WTC11 (cell line): ENCODE data around the gene SPTBN4. TPM values are rescaled to one million over a fixed set of nuclear protein-coding genes. Genes with fewer than 3 reads are reported as not detected.
"Not testable (repeated sequence)": the region's sequence is repeated elsewhere in the genome, so short reads cannot be mapped to it uniquely, and the experiment has no call there.

ENCODE experiments used
- ATAC-seq: fragments of 200-7000 bp; cut with Tn5 transposase; 2 replicates; pipeline ENCODE4 v1.10.0; 2021; ENCODE audit warnings: mild to moderate bottlenecking, moderate library complexity
- CTCF ChIA-PET: fragments of 300-600 bp; sonication (Branson Sonifier 250); formaldehyde crosslinking; loops from one replicate; lab custom pipeline; 2021; ENCODE audit warnings: antibody characterized with exemption; lab: Charles Lee
- POLR2A ChIA-PET: fragments of 350-600 bp; sonication (Branson Sonifier 250); formaldehyde crosslinking; loops from one replicate; lab custom pipeline; 2021; ENCODE audit warnings: antibody characterized with exemption; lab: Charles Lee
- DNase-seq: peaks from one replicate; pipeline ENCODE4 v3.0.0; 2021; ENCODE audit warnings: low spot score
- H3K27ac Mint-ChIP-seq: 2 replicates; pipeline ENCODE4 v1.8.0; 2021; ENCODE audit warnings: mixed read lengths
- H3K27me3 Mint-ChIP-seq: 2 replicates; pipeline ENCODE4 v1.8.0; 2021; ENCODE audit warnings: low read depth, mild to moderate bottlenecking, moderate library complexity, mixed read lengths
- H3K36me3 Mint-ChIP-seq: 2 replicates; pipeline ENCODE4 v1.8.0; 2021; ENCODE audit warnings: mixed read lengths
- H3K4me1 Mint-ChIP-seq: 2 replicates; pipeline ENCODE4 v1.8.0; 2022; ENCODE audit warnings: mixed read lengths
- H3K4me3 Mint-ChIP-seq: 2 replicates; pipeline ENCODE4 v1.8.0; 2021; ENCODE audit warnings: mild to moderate bottlenecking, moderate library complexity, mixed read lengths
- H3K9me3 Mint-ChIP-seq: 2 replicates; pipeline ENCODE4 v1.8.0; 2021; ENCODE audit warnings: mixed read lengths
- AR ChIP-seq: fragments of 250-450 bp; sonication (Bioruptor Pico); IDR thresholded peaks from 2 replicates; pipeline ENCODE4 v1.9.0; 2021; ENCODE audit warnings: mild to moderate bottlenecking
- ATF2 ChIP-seq: sonication (generic); formaldehyde crosslinking; IDR thresholded peaks from 2 replicates; pipeline ENCODE4 v1.8.1; 2022; ENCODE audit warnings: low read depth, missing genetic modification reagents, borderline replicate concordance
- E2F4 ChIP-seq: sonication (generic); formaldehyde crosslinking; IDR thresholded peaks from 2 replicates; pipeline ENCODE4 v1.8.1; 2022; ENCODE audit warnings: low read depth, mild to moderate bottlenecking, moderate library complexity, missing genetic modification reagents, borderline replicate concordance
- ESRRA ChIP-seq: sonication (generic); formaldehyde crosslinking; IDR thresholded peaks from 2 replicates; pipeline ENCODE4 v1.8.1; 2022; ENCODE audit warnings: mild to moderate bottlenecking, missing genetic modification reagents, borderline replicate concordance
- FOXJ3 ChIP-seq: sonication (generic); formaldehyde crosslinking; IDR thresholded peaks from 2 replicates; pipeline ENCODE4 v1.9.0; 2021; ENCODE audit warnings: missing genetic modification reagents, mild to moderate bottlenecking, borderline replicate concordance
- FOXP1 ChIP-seq: sonication (generic); formaldehyde crosslinking; IDR thresholded peaks from 2 replicates; pipeline ENCODE4 v1.8.0; 2022; ENCODE audit warnings: missing genetic modification reagents, mild to moderate bottlenecking, moderate library complexity, borderline replicate concordance
- GRHL2 ChIP-seq: fragments of 250-450 bp; sonication (Bioruptor Pico); IDR thresholded peaks from 2 replicates; pipeline ENCODE4 v1.8.0; 2022; ENCODE audit warnings: mild to moderate bottlenecking, moderate library complexity; ENCODE audit not compliant: insufficient replicate concordance, severe bottlenecking
- GTF2I ChIP-seq: fragments of 250-450 bp; sonication (Bioruptor Pico); conservative IDR thresholded peaks from 2 replicates; pipeline ENCODE4 v1.4.0; 2021; ENCODE audit warnings: mild to moderate bottlenecking
- MXD4 ChIP-seq: fragments of 250-450 bp; sonication (Bioruptor Pico); IDR thresholded peaks from 2 replicates; pipeline ENCODE4 v1.8.0; 2021; ENCODE audit warnings: mild to moderate bottlenecking, moderate library complexity, borderline replicate concordance
- NR3C1 ChIP-seq: sonication (generic); formaldehyde crosslinking; conservative IDR thresholded peaks from 2 replicates; pipeline ENCODE4 v1.8.1; 2023; ENCODE audit warnings: low read depth, mild to moderate bottlenecking, missing genetic modification reagents
- SMAD4 ChIP-seq: sonication (generic); formaldehyde crosslinking; IDR thresholded peaks from 2 replicates; pipeline ENCODE4 v1.8.0; 2022; ENCODE audit warnings: mild to moderate bottlenecking, missing genetic modification reagents
- ZMAT4 ChIP-seq: fragments of 250-450 bp; sonication (Bioruptor Pico); IDR thresholded peaks from 2 replicates; pipeline ENCODE4 v1.9.0; 2021; ENCODE audit warnings: mild to moderate bottlenecking
- ZNF121 ChIP-seq: sonication (generic); formaldehyde crosslinking; IDR thresholded peaks from 2 replicates; pipeline ENCODE4 v1.8.0; 2023; ENCODE audit warnings: missing genetic modification reagents
- ZSCAN18 ChIP-seq: fragments of 250-450 bp; sonication (Bioruptor Pico); IDR thresholded peaks from 2 replicates; pipeline ENCODE4 v2.1.2; 2022; ENCODE audit warnings: mild to moderate bottlenecking, moderate library complexity
- total RNA-seq: library from RNA; stranded (reverse); gene quantifications from 3 replicates; pipeline ENCODE4 v1.2.3, GENCODE V29; 2021

Gene SPTBN4
- total RNA-seq, 1 experiment from 2014 or later, result 2.8 TPM

GRCh38 chr19:40472516-40472915, 5.7 kb downstream of the SPTBN4 start:
- ChIA-PET POLR2A (no interaction called here), CTCF (interaction anchor here (0.7 kb wide), 1 partner anchor 8 kb away, joined by 5 read pairs; no protein-coding TSS in a partner anchor)
- Mint-ChIP-seq H3K4me3 (no peak overlapping the region), H3K27me3 (peaks cover 22% of the 10 kb centered on the region), H3K27ac (no peak overlapping the region), H3K9me3 (no peaks in the 10 kb centered on the region), H3K36me3 (no peaks in the 10 kb centered on the region), H3K4me1 (no peaks in the 10 kb centered on the region)
- ATAC-seq (no peak), DNase-seq (no peak)
- no peak for TF ChIP-seq GRHL2 (CRISPR knock-in tag)

GRCh38 chr19:40474737-40475136, 7.9 kb downstream of the SPTBN4 start:
- no peaks in the 10 kb centered on the region for H3K4me1 Mint-ChIP-seq

GRCh38 chr19:40475878-40476644, 9.3 kb downstream of the SPTBN4 start:
- H3K9me3 Mint-ChIP-seq, DNase-seq, H3K4me1 Mint-ChIP-seq, H3K27ac Mint-ChIP-seq, H3K4me3 Mint-ChIP-seq, POLR2A ChIA-PET, H3K36me3 Mint-ChIP-seq, ATAC-seq: not testable (repeated sequence)
- H3K27me3 Mint-ChIP-seq, result peaks cover 10% of the 10 kb centered on the region
- CTCF ChIA-PET, result interaction anchor here (1.0 to 3.9 kb wide), 7 partner anchors 10 to 47 kb away, joined by 3 to 13 read pairs (median 3); partner anchors contain the start of gene BLVRB

More at GRCh38 chr19:40474737-40475136, 7.9 kb downstream of the SPTBN4 start:
- DNase-seq (no peak), ATAC-seq (no peak)
- Mint-ChIP-seq H3K9me3 (no peaks in the 10 kb centered on the region), H3K27me3 (peaks cover 7% of the 10 kb centered on the region), H3K27ac (no peak overlapping the region), H3K4me3 (no peak overlapping the region), H3K36me3 (no peaks in the 10 kb centered on the region)
- CTCF ChIA-PET, result no interaction called here
- POLR2A ChIA-PET, result no interaction called here
- TF ChIP-seq ATF2 (CRISPR knock-in tag), result no peak
- TF ChIP-seq NR3C1 (CRISPR knock-in tag), result no peak
- no peak for TF ChIP-seq ESRRA (CRISPR knock-in tag)
- no peak for TF ChIP-seq FOXJ3 (CRISPR knock-in tag)

- ATAC-seq (no peak), DNase-seq (no peak)
- Mint-ChIP-seq H3K4me3 (no peak overlapping the region), H3K9me3 (peaks cover 9% of the 10 kb centered on the region), H3K36me3 (no peaks in the 10 kb centered on the region), H3K27me3 (peaks cover 37% of the 10 kb centered on the region), H3K27ac (no peak overlapping the region), H3K4me1 (peaks cover 5% of the 10 kb centered on the region)
- CTCF ChIA-PET, result no interaction called here
- POLR2A ChIA-PET, result no interaction called here
- TF ChIP-seq ZNF121 (CRISPR knock-in tag) (peak; percentile 87), ESRRA (CRISPR knock-in tag) (no peak)
Observed at GRCh38 chr19:40486017-40486416, 19.2 kb downstream of the SPTBN4 start.

- CTCF ChIA-PET, result interaction anchor here (1.3 to 2.8 kb wide), 3 partner anchors 26 to 114 kb away, joined by 3 to 34 read pairs (median 13); no protein-coding TSS in a partner anchor
- H3K36me3 Mint-ChIP-seq, result no peaks in the 10 kb centered on the region
- peaks cover 19% of the 10 kb centered on the region for H3K9me3 Mint-ChIP-seq
- DNase-seq (no peak), ATAC-seq (no peak)
- no peak for TF ChIP-seq GTF2I (CRISPR knock-in tag)
- no peak for TF ChIP-seq E2F4 (CRISPR knock-in tag)
- TF ChIP-seq ZSCAN18, result no peak
- no peak for TF ChIP-seq NR3C1 (CRISPR knock-in tag)
- TF ChIP-seq MXD4 (CRISPR knock-in tag), result no peak
- TF ChIP-seq FOXP1 (CRISPR knock-in tag), result no peak
- no peak for TF ChIP-seq ZMAT4 (CRISPR knock-in tag)
- no peak for TF ChIP-seq SMAD4 (CRISPR knock-in tag)
- TF ChIP-seq AR, result no peak
- POLR2A ChIA-PET, result no interaction called here
- H3K27ac Mint-ChIP-seq, result no peak overlapping the region
- no peak overlapping the region for H3K4me3 Mint-ChIP-seq
- H3K27me3 Mint-ChIP-seq, result peaks cover 67% of the 10 kb centered on the region
- H3K4me1 Mint-ChIP-seq, result peaks cover 5% of the 10 kb centered on the region
Observed at GRCh38 chr19:40489882-40490230, 23.1 kb downstream of the SPTBN4 start.
